ENCODE data around the gene CATSPERZ. TPM values are rescaled to one million over a fixed set of nuclear protein-coding genes. Genes with fewer than 3 reads are reported as not detected.

The CATSPERZ gene
- total RNA-seq, 1 experiment from 2014 or later: not detected

DNA sequence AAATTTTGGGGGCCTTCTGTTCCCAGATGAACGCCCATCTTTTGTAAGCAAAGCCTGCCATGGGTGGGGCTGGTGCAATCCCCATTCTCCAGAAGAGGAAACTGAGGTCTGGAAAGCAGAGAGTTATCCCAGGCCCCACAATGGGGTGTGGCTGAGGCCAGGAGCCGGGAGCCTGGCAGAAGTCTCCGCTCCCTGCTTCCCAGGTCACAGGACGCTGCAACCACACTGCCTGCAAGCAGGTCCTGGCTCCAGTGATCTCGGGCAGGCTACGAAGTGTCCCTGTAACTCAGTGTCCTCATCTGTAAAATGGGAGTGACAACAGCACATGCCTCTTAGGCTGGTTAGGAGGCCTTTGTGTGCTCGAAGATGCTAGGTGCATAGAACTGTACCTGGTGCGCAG, 47.1 kb upstream of the CATSPERZ start:
- intact Hi-C loops (cut with micrococcal nuclease; ENCODE audit: unreplicated experiment): no loop called here
- Histone ChIP-seq H3K79me2 (ENCODE audit: low read depth) (peaks cover 14% of the 10 kb centered on the region), H3K9me3 (ENCODE audit: insufficient read depth, low read depth) (no peaks in the 10 kb centered on the region), H3K27ac (no peak overlapping the region), H3F3A (ENCODE audit: insufficient read depth, low read depth) (peaks cover 34% of the 10 kb centered on the region), H3K4me3 (peak overlapping the region; percentile 88; the same call in 1 of the 2 replicates), H3K36me3 (ENCODE audit: low read depth) (0 out of 2 replicates have a peak, but pooled peaks cover 5% of the 10 kb centered on the region), H3K4me1 (replicated peaks; ENCODE audit: insufficient read depth) (no peaks in the 10 kb centered on the region; the same call in 1 of the 2 replicates), H3K4me2 (peak overlapping the region; percentile 99; the same call in 1 of the 2 replicates), H4K20me1 (ENCODE audit: insufficient read depth) (peaks cover 9% of the 10 kb centered on the region; the same call in 1 of the 2 replicates), H3K9me2 (ENCODE audit: insufficient read depth) (no peaks in the 10 kb centered on the region), H3K27me3 (ENCODE audit: insufficient read depth, low read depth) (no peaks in the 10 kb centered on the region), H2AFZ (no peak overlapping the region)
- CTCF ChIA-PET: interaction anchor here (0.6 to 1.3 kb wide), 2 partner anchors 48 to 50 kb away, joined by 9 to 22 read pairs; no protein-coding TSS in a partner anchor
- BruUV-seq (replicated peaks): TSS peak; percentile 1
- POLR2A ChIA-PET (ENCODE audit: unreplicated experiment): interaction anchor here (0.7 kb wide), 1 partner anchor 29 kb away, joined by 6 read pairs; no protein-coding TSS in a partner anchor
- DNase-seq: no peak
- TF ChIP-seq, protein P1, sequence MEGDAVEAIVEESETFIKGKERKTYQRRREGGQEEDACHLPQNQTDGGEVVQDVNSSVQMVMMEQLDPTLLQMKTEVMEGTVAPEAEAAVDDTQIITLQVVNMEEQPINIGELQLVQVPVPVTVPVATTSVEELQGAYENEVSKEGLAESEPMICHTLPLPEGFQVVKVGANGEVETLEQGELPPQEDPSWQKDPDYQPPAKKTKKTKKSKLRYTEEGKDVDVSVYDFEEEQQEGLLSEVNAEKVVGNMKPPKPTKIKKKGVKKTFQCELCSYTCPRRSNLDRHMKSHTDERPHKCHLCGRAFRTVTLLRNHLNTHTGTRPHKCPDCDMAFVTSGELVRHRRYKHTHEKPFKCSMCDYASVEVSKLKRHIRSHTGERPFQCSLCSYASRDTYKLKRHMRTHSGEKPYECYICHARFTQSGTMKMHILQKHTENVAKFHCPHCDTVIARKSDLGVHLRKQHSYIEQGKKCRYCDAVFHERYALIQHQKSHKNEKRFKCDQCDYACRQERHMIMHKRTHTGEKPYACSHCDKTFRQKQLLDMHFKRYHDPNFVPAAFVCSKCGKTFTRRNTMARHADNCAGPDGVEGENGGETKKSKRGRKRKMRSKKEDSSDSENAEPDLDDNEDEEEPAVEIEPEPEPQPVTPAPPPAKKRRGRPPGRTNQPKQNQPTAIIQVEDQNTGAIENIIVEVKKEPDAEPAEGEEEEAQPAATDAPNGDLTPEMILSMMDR (conservative IDR thresholded peaks at IDR 0.05): no peak
- no peak for TF ChIP-seq EZH2 (IDR thresholded peaks at IDR 0.05; ENCODE audit: low read depth)

DNA sequence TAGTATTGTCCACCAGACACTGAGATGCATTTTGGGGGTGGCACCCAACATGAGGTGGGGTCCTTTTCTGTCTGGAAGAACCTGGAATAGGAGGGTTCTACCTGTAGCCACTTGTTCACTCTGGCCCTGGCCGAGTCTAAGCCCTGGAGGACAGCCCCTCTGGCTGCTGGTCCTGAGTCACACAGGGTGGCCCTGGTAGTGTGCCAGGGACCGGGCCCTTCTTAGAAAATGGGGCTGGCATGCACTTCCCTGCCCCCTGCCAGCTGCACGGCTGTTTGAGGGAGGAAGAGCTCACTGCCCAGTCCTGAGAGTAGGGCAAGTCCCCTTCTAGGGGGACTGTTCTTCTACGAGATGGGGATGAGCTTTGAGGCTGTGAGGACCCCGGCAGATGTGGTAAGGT, 46.7 kb upstream of the CATSPERZ start:
- CTCF ChIA-PET: interaction anchor here (0.6 to 0.7 kb wide), 2 partner anchors 406 to 1481 kb away, joined by 3 read pairs; no protein-coding TSS in a partner anchor
- Histone ChIP-seq H3K9me3 (ENCODE audit: insufficient read depth, low read depth) (no peaks in the 10 kb centered on the region), H3K79me2 (ENCODE audit: low read depth) (peaks cover 14% of the 10 kb centered on the region), H3K4me2 (no peak overlapping the region), H3K9me2 (ENCODE audit: insufficient read depth) (no peaks in the 10 kb centered on the region), H3K27ac (no peak overlapping the region), H3K27me3 (ENCODE audit: insufficient read depth, low read depth) (no peaks in the 10 kb centered on the region), H3K4me3 (no peak overlapping the region), H2AFZ (no peak overlapping the region), H4K20me1 (ENCODE audit: insufficient read depth) (peaks cover 9% of the 10 kb centered on the region; the same call in 1 of the 2 replicates), H3K4me1 (replicated peaks; ENCODE audit: insufficient read depth) (no peaks in the 10 kb centered on the region; the same call in 1 of the 2 replicates), H3K36me3 (ENCODE audit: low read depth) (0 out of 2 replicates have a peak, but pooled peaks cover 5% of the 10 kb centered on the region), H3F3A (ENCODE audit: insufficient read depth, low read depth) (peaks cover 30% of the 10 kb centered on the region)
- DNase-seq: no peak
- BruUV-seq (replicated peaks): no TSS peak
- intact Hi-C loops (cut with micrococcal nuclease; ENCODE audit: unreplicated experiment): no loop called here
- TF ChIP-seq, protein P1 (conservative IDR thresholded peaks at IDR 0.05): no peak
- no peak for TF ChIP-seq EZH2 (IDR thresholded peaks at IDR 0.05; ENCODE audit: low read depth)
- POLR2A ChIA-PET (ENCODE audit: unreplicated experiment): no interaction called here

DNA sequence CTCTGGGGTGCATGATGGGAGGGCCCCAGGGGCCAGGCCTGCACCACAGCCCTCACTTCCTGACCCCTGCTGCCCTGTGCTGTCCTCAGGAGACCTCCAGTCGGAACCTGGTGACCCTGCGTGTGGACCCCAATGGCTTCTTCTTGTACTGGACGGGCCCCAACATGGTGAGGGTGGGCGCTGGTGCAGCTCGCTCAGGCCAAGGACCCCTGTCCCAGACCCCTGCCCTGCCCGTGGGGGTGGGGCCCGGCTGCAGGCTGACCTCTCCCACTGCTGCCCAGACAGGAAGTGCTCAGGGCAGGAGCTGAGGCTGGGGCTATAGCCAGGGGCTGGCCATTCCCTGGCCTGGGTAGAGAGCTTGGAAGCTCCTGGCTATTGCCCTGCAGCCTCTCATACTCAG, 45.8 kb upstream of the CATSPERZ start:
- H3K4me1 ChIP-seq (replicated peaks; ENCODE audit: insufficient read depth): no peaks in the 10 kb centered on the region; the same call in 1 of the 2 replicates
- no peaks in the 10 kb centered on the region for H3K9me3 ChIP-seq (ENCODE audit: insufficient read depth, low read depth)
- peaks cover 14% of the 10 kb centered on the region for H3K79me2 ChIP-seq (ENCODE audit: low read depth)
- no TSS peak for BruUV-seq (replicated peaks)
- ChIA-PET POLR2A (ENCODE audit: unreplicated experiment) (no interaction called here), CTCF (no interaction called here)
- H3K27ac ChIP-seq: no peak overlapping the region
- H3K27me3 ChIP-seq (ENCODE audit: insufficient read depth, low read depth): no peaks in the 10 kb centered on the region
- H3F3A ChIP-seq (ENCODE audit: insufficient read depth, low read depth): peaks cover 24% of the 10 kb centered on the region
- no peak overlapping the region for H3K4me2 ChIP-seq
- H2AFZ ChIP-seq: no peak overlapping the region
- no peak for DNase-seq
- intact Hi-C loops (cut with micrococcal nuclease; ENCODE audit: unreplicated experiment): no loop called here
- no peaks in the 10 kb centered on the region for H3K9me2 ChIP-seq (ENCODE audit: insufficient read depth)
- no peak overlapping the region for H3K4me3 ChIP-seq
- H4K20me1 ChIP-seq (ENCODE audit: insufficient read depth): peaks cover 9% of the 10 kb centered on the region; the same call in 1 of the 2 replicates
- H3K36me3 ChIP-seq (ENCODE audit: low read depth): 0 out of 2 replicates have a peak, but pooled peaks cover 5% of the 10 kb centered on the region
- TF ChIP-seq, protein P1 (conservative IDR thresholded peaks at IDR 0.05): no peak
- TF ChIP-seq EZH2 (IDR thresholded peaks at IDR 0.05; ENCODE audit: low read depth): no peak
